ENCODE results near the gene ARID1B.

Gene ARID1B

GRCh38 chr6:157164972-157165371, 387.8 kb downstream of the ARID1B start:
- H3K27me3 ChIP-seq (ENCODE audit: control insufficient read depth, insufficient read depth, low read length), result no peaks in the 10 kb centered on the region
- H3K36me3 ChIP-seq (ENCODE audit: control insufficient read depth, insufficient read depth, low read length), result peaks cover 3% of the 10 kb centered on the region
- H3K4me3 ChIP-seq (ENCODE audit: low read length), result no peak overlapping the region
- peaks cover 7% of the 10 kb centered on the region for H3K4me1 ChIP-seq (ENCODE audit: control insufficient read depth, insufficient read depth, low read length)
- no peak overlapping the region for H3K9ac ChIP-seq (ENCODE audit: low read length)
- H3K9me3 ChIP-seq (ENCODE audit: control insufficient read depth, low read length), result no peaks in the 10 kb centered on the region

DNA sequence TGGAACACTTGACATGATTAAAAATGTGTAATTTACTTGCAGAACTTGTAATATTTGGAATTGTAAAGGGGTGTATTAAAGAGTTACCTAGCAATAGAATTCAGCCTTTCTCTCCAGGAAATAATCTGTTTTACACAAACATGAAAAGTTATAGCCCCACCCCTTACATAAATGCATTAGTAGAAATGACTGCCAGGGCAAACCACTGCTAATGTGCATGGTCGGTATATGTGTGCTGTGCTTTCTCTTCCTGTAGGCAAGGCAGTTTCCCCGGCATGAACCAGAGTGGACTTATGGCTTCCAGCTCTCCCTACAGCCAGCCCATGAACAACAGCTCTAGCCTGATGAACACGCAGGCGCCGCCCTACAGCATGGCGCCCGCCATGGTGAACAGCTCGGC, 389.6 kb downstream of the ARID1B start:
- H3K36me3 ChIP-seq (ENCODE audit: control insufficient read depth, insufficient read depth, low read length), result no peaks in the 10 kb centered on the region
- H3K4me3 ChIP-seq (ENCODE audit: low read length), result no peak overlapping the region
- no peak overlapping the region for H3K9ac ChIP-seq (ENCODE audit: low read length)
- peaks cover 7% of the 10 kb centered on the region for H3K4me1 ChIP-seq (ENCODE audit: control insufficient read depth, insufficient read depth, low read length)
- no peaks in the 10 kb centered on the region for H3K27me3 ChIP-seq (ENCODE audit: control insufficient read depth, insufficient read depth, low read length)
- no peaks in the 10 kb centered on the region for H3K9me3 ChIP-seq (ENCODE audit: control insufficient read depth, low read length)

DNA sequence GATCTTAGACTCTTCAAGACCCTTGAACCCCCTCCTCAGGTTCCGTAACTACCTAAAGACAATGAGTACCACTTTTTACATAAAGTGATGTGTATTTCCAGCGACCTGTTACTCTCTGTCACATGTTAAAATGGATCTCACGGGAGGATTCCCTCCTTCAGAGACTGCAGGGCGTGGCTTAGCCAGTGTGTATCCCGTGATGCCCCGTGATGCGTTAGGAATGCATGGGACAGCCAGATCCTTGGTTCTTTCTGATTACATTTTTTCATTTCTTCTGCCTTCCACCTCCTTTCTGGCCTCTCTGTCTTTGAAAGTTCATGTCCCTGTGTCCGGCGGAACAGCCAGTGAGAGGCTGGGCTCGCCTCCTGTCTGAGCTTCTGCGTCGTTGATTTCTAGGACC, 390.7 kb downstream of the ARID1B start:
- Histone ChIP-seq H3K4me1 (ENCODE audit: control insufficient read depth, insufficient read depth, low read length) (peaks cover 7% of the 10 kb centered on the region), H3K36me3 (ENCODE audit: control insufficient read depth, insufficient read depth, low read length) (no peaks in the 10 kb centered on the region), H3K9ac (ENCODE audit: low read length) (no peak overlapping the region), H3K4me3 (ENCODE audit: low read length) (no peak overlapping the region), H3K27me3 (ENCODE audit: control insufficient read depth, insufficient read depth, low read length) (no peaks in the 10 kb centered on the region), H3K9me3 (ENCODE audit: control insufficient read depth, low read length) (no peaks in the 10 kb centered on the region)

DNA sequence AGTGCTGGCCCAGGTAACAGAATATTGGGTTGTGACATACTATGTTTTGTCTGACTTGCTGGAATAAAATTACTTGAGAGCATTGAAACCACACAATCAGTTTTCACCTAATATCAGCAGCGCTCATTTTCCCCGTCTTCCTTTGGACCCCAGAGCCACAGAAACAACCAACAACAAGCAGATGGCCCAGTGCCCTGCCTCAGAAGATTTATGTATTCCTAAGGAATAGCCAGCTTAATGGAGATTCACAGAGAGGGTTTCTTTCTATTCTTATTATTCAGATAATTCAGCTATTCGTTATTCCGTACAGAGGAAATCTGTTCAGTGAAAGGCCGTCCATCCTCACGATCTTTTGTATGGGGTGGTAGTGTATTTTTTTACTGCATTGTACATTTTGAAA, 391.3 kb downstream of the ARID1B start:
- Histone ChIP-seq H3K4me1 (ENCODE audit: control insufficient read depth, insufficient read depth, low read length) (peaks cover 7% of the 10 kb centered on the region), H3K9ac (ENCODE audit: low read length) (no peak overlapping the region), H3K27me3 (ENCODE audit: control insufficient read depth, insufficient read depth, low read length) (no peaks in the 10 kb centered on the region), H3K36me3 (ENCODE audit: control insufficient read depth, insufficient read depth, low read length) (no peaks in the 10 kb centered on the region), H3K4me3 (ENCODE audit: low read length) (no peak overlapping the region), H3K9me3 (ENCODE audit: control insufficient read depth, low read length) (no peaks in the 10 kb centered on the region)

GRCh38 chr6:157169226-157169625, 392.0 kb downstream of the ARID1B start:
- no peaks in the 10 kb centered on the region for H3K27me3 ChIP-seq (ENCODE audit: control insufficient read depth, insufficient read depth, low read length)
- no peaks in the 10 kb centered on the region for H3K36me3 ChIP-seq (ENCODE audit: control insufficient read depth, insufficient read depth, low read length)
- H3K9me3 ChIP-seq (ENCODE audit: control insufficient read depth, low read length), result no peaks in the 10 kb centered on the region
- no peak overlapping the region for H3K4me3 ChIP-seq (ENCODE audit: low read length)
- H3K9ac ChIP-seq (ENCODE audit: low read length), result no peak overlapping the region
- H3K4me1 ChIP-seq (ENCODE audit: control insufficient read depth, insufficient read depth, low read length), result peaks cover 7% of the 10 kb centered on the region

DNA sequence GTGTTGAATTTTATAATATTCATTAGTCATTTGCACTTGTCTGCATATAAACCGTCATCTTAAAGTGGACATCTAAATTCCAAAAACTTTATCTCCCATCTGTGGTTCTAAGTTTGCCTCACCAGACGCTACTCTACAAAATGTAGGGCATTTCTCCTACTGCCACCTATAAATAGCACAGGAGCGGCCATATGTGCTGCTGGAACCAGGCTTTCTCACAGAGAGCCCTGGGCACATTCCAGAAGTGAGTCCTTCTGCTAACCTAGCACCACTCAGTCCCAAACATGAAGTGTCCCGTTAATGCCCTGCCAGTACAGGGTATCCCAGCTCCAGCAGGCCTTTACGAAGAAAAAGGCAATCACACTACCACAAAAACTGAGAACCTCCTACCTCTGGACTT, 392.5 kb downstream of the ARID1B start:
- no peaks in the 10 kb centered on the region for H3K36me3 ChIP-seq (ENCODE audit: control insufficient read depth, insufficient read depth, low read length)
- H3K9ac ChIP-seq (ENCODE audit: low read length), result no peak overlapping the region
- H3K4me1 ChIP-seq (ENCODE audit: control insufficient read depth, insufficient read depth, low read length), result peaks cover 7% of the 10 kb centered on the region

GRCh38 chr6:157170535-157170934, 393.4 kb downstream of the ARID1B start:
- no peaks in the 10 kb centered on the region for H3K9me3 ChIP-seq (ENCODE audit: control insufficient read depth, low read length)
- no peaks in the 10 kb centered on the region for H3K27me3 ChIP-seq (ENCODE audit: control insufficient read depth, insufficient read depth, low read length)
- H3K4me3 ChIP-seq (ENCODE audit: low read length), result no peak overlapping the region
- no peak overlapping the region for H3K9ac ChIP-seq (ENCODE audit: low read length)
- no peaks in the 10 kb centered on the region for H3K36me3 ChIP-seq (ENCODE audit: control insufficient read depth, insufficient read depth, low read length)
- peaks cover 7% of the 10 kb centered on the region for H3K4me1 ChIP-seq (ENCODE audit: control insufficient read depth, insufficient read depth, low read length)

More for the DNA sequence above, 392.5 kb downstream of the ARID1B start:
- H3K27me3 ChIP-seq (ENCODE audit: control insufficient read depth, insufficient read depth, low read length), result no peaks in the 10 kb centered on the region
- H3K4me3 ChIP-seq (ENCODE audit: low read length), result no peak overlapping the region
- H3K9me3 ChIP-seq (ENCODE audit: control insufficient read depth, low read length), result no peaks in the 10 kb centered on the region

- H3K4me3 ChIP-seq (ENCODE audit: low read length), result no peak overlapping the region
- no peaks in the 10 kb centered on the region for H3K27me3 ChIP-seq (ENCODE audit: control insufficient read depth, insufficient read depth, low read length)
- no peaks in the 10 kb centered on the region for H3K9me3 ChIP-seq (ENCODE audit: control insufficient read depth, low read length)
- no peak overlapping the region for H3K9ac ChIP-seq (ENCODE audit: low read length)
- no peaks in the 10 kb centered on the region for H3K36me3 ChIP-seq (ENCODE audit: control insufficient read depth, insufficient read depth, low read length)
- H3K4me1 ChIP-seq (ENCODE audit: control insufficient read depth, insufficient read depth, low read length), result peaks cover 3% of the 10 kb centered on the region
Measured at GRCh38 chr6:157171801-157172200, 394.6 kb downstream of the ARID1B start.

DNA sequence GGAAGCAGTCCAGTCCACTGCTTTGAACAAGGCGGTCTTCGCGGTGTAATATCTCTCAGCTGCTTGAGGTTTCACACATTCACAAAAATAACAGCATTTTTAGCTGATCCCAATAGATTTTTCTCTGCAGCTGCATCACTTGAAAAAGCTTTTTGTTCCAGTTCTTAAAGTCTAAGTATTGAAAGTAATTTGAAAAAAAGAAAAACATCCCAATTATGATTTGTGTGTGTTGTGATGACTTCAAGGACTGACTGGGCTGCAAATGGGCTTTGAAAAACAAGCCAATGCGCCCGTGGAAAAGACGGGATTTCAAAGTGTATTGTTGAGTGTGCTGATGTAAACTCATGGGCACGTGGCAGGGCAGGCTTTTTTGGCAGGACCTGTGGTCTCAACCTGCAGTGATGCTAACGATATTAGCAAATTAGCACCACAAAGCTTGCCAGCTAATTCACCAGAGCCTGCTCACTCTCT, 395.1 kb downstream of the ARID1B start:
- Histone ChIP-seq H3K4me1 (ENCODE audit: control insufficient read depth, insufficient read depth, low read length) (no peaks in the 10 kb centered on the region), H3K9ac (ENCODE audit: low read length) (no peak overlapping the region), H3K4me3 (ENCODE audit: low read length) (no peak overlapping the region), H3K36me3 (ENCODE audit: control insufficient read depth, insufficient read depth, low read length) (no peaks in the 10 kb centered on the region), H3K27me3 (ENCODE audit: control insufficient read depth, insufficient read depth, low read length) (no peaks in the 10 kb centered on the region), H3K9me3 (ENCODE audit: control insufficient read depth, low read length) (no peaks in the 10 kb centered on the region)

DNA sequence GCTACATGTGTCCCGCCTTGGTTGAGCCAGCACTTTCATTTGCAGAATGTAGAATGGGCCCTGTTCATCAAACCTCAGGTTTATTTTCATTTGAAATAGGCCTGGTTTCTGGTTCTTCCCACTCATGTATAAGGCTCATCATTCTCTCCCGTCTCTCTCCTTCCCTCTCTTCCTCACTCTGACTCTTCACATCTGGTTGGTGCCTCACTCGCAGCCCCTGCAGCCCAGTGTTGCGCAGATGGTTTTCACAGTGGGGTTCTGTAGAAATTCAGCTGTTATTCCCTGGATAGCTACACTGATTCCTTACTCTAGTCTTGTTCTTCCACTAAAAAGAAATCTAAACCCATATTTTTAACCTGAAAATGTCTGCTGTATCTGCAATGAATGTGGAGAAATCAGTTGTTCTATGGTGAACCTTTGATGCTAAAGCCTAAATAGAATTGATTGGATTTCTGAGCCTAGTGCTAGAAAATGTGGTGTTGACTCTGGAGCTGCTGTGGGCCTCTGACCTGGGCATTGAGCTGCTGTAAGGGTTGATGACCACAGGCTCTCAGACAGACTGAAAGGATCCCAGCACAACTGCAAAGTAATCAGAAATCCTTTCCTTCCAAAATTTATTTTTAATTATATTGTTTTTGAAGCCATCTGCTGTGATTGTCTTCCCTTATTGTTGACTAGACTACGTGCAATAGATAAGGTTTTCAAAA, 395.8 kb downstream of the ARID1B start:
- no peak overlapping the region for H3K9ac ChIP-seq (ENCODE audit: low read length)
- no peaks in the 10 kb centered on the region for H3K9me3 ChIP-seq (ENCODE audit: control insufficient read depth, low read length)
- no peaks in the 10 kb centered on the region for H3K27me3 ChIP-seq (ENCODE audit: control insufficient read depth, insufficient read depth, low read length)
- no peak overlapping the region for H3K4me3 ChIP-seq (ENCODE audit: low read length)
- no peaks in the 10 kb centered on the region for H3K4me1 ChIP-seq (ENCODE audit: control insufficient read depth, insufficient read depth, low read length)
- H3K36me3 ChIP-seq (ENCODE audit: control insufficient read depth, insufficient read depth, low read length), result no peaks in the 10 kb centered on the region

DNA sequence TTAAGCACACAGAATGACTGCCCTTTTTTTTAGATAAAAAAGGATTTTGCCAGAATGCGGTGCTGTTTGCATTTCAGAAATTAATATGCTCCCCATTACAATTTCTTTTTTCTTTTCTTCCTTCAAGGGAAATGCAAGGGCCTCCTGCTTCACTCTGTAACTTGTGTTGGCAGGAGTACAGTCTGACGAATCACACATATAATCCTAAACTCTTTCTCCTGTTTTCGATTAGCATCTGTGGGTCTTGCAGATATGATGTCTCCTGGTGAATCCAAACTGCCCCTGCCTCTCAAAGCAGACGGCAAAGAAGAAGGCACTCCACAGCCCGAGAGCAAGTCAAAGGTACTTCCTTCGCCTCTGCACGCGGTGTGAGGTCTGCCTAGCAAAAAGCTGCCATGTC, 396.6 kb downstream of the ARID1B start:
- H3K36me3 ChIP-seq (ENCODE audit: control insufficient read depth, insufficient read depth, low read length), result no peaks in the 10 kb centered on the region
- H3K9me3 ChIP-seq (ENCODE audit: control insufficient read depth, low read length), result no peaks in the 10 kb centered on the region
- no peak overlapping the region for H3K9ac ChIP-seq (ENCODE audit: low read length)
- H3K4me3 ChIP-seq (ENCODE audit: low read length), result no peak overlapping the region
- H3K27me3 ChIP-seq (ENCODE audit: control insufficient read depth, insufficient read depth, low read length), result no peaks in the 10 kb centered on the region
- H3K4me1 ChIP-seq (ENCODE audit: control insufficient read depth, insufficient read depth, low read length), result no peaks in the 10 kb centered on the region

DNA sequence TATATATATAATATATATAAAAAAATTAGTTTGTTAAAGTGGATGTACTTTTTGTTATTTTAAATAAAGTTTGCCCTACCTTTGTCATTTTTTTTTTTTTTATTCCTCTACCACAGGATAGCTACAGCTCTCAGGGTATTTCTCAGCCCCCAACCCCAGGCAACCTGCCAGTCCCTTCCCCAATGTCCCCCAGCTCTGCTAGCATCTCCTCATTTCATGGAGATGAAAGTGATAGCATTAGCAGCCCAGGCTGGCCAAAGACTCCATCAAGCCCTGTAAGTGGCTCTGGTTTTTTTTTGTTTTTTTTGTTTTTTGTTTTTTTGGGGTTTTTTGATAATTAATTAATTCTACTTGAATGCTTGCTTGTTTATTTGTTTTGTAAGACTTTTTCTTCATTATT, 397.6 kb downstream of the ARID1B start:
- Histone ChIP-seq H3K27me3 (ENCODE audit: control insufficient read depth, insufficient read depth, low read length) (no peaks in the 10 kb centered on the region), H3K4me1 (ENCODE audit: control insufficient read depth, insufficient read depth, low read length) (no peaks in the 10 kb centered on the region), H3K4me3 (ENCODE audit: low read length) (no peak overlapping the region), H3K36me3 (ENCODE audit: control insufficient read depth, insufficient read depth, low read length) (no peaks in the 10 kb centered on the region), H3K9me3 (ENCODE audit: control insufficient read depth, low read length) (no peaks in the 10 kb centered on the region), H3K9ac (ENCODE audit: low read length) (no peak overlapping the region)

Data from mucosa of stomach (tissue), 1 donor.